GM19463 (cell line): ENCODE results near the gene SH2D1B.
"Not testable (repeated sequence)": the region's sequence is repeated elsewhere in the genome, so short reads cannot be mapped to it uniquely, and the experiment has no call there.

Source experiments
- ATAC-seq: cut with Tn5 transposase; IDR thresholded peaks from one replicate; pipeline ENCODE4 v1.9.1; 2021; ENCODE audit warnings: mild to moderate bottlenecking, moderate library complexity; ENCODE audit not compliant: unreplicated experiment

Gene SH2D1B, protein sequence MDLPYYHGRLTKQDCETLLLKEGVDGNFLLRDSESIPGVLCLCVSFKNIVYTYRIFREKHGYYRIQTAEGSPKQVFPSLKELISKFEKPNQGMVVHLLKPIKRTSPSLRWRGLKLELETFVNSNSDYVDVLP

DNA sequence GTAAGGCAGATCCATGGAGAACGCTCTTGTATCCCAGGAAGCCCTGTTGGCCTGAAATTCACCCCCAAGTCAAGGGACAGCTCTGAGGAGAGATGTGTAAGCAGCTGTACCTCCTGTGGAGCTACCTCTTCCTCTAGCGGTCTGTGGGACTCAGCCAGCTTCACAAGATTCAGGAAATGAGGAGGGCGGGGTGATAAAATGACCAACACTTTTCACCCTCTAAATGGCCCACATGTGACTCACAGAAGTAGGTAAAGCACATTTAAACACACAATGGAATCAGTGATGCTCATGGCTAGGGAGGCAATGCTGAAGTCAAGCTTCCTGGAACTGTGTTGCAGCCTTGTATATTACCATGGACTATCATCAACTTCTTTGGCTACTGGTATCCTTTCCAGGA, at the start of gene SH2D1B:
SH2D1B (minus strand) TSS at position 135 of the 400 bp plus-strand sequence; CDS start at position 15, 120 bp downstream.
- no peak for ATAC-seq

DNA sequence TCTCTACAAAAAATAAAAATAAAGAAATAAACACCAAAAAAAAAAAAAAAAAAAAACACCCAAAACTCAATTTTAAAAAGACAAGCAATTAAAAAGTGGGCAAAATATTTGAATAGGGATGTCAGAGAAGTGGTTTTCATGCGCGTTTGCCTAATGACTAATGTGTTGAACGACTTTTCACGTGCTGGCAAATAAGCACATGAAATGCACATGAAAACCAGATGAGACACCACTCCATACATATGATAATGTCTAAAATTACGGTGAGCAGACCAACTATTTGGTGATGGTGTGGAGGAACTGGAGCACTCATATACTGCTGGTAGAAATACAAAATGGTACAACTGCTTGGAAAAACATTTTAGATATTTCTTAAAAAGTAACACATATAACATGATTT, 46.3 kb upstream of the SH2D1B start:
- ATAC-seq = no peak

DNA sequence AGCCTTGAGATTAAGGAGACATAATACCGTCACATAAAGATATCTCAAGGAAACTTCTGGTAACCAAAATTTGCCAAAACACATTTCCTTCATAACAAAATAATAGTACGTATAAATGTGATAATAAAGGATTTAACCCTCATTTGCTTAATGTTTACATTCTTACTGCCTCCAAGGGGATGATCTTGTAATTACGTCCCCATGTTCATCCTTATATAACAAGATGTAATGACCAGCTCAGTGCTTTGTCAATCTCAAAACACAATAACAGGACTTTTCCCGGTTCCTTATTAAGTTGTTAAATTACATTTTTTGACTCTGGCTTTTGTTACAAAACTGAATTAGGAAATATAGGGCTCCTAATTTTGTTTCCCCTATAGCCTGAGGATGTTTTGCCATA, 44.4 kb upstream of the SH2D1B start:
- ATAC-seq = no peak

DNA sequence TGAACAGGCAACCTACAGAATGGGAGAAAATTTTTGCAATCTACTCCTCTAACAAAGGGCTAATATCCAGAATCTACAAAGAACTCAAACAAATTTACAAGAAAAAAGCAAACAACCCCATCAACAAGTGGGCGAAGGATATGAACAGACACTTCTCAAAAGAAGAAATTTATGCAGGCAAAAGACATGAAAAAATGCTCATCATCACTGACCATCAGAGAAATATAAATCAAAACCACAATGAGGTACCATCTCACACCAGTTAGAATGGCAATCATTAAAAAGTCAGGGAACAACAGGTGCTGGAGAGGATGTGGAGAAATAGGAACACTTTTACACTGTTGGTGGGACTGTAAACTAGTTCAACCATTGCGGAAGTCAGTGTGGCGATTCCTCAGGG, 42.4 kb upstream of the SH2D1B start:
- ATAC-seq = not testable (repeated sequence)

DNA sequence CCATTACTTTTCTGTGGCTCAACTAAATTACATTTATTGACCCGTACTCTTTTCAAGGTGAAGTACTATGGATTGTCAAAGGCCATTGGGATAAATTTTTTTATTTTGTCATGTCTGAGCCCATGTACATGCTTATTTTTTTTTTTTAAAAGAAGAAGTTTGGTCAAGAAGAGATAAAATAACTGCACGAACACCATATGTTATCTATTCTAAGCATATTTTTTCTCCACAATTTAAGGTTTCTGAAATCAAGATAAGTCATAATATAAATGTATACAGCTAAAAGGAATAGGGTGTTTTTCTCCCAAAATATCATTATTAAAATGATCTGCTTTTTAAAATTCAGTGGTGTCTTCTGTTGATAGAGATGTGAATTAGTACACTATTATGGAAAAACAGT, 35.0 kb upstream of the SH2D1B start:
- no peak for ATAC-seq

DNA sequence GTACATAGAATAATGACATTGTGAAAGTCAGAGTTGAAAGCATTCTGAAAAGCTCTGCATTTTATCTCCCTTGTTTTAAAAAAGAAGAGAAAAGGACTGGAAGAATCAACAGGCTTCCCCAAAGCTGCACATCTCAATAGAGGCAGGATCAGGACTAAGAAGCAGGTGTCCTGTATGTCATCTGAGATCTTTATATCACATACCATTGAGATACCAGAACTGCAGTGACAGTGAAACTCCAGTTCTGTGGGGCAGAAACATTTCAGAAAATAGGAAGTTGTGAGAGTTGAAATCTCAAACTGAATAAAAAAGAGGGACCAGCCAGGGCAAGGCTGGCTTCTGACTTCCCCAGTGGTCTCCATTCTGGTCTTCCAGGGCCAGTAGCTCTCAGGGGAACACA, 33.0 kb upstream of the SH2D1B start:
- no peak for ATAC-seq

DNA sequence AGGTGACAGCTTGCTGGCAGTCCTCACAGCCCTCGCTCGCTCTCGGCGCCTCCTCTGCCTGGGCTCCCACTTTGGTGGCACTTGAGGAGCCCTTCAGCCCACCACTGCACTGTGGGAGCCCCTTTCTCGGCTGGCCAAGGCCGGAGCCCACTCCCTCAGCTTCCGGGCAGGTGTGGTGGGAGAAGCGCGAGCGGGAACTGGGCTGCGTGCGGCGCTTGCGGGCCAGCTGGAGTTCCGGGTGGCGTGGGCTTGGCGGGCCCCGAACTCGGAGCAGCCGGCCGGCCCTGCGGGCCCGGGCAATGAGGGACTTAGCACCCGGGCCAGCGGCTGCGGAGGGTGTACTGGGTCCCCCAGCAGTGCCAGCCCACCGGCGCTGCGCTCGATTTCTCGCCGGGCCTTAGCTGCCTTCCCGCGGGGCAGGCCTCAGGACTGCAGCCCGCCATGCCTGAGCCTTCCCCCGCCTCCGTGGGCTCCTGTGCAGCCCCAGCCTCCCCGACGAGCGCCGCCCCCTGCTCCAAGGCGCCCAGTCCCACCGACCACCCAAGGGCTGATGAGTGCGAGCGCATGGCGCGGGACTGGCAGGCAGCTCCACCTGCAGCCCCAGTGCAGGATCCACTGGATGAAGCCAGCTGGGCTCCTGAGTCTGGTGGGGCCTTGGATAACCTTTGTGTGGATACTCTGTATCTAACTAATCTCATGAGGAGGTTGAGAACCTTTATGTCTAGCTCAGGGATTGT, 21.2 kb upstream of the SH2D1B start:
- ATAC-seq = not testable (repeated sequence)

DNA sequence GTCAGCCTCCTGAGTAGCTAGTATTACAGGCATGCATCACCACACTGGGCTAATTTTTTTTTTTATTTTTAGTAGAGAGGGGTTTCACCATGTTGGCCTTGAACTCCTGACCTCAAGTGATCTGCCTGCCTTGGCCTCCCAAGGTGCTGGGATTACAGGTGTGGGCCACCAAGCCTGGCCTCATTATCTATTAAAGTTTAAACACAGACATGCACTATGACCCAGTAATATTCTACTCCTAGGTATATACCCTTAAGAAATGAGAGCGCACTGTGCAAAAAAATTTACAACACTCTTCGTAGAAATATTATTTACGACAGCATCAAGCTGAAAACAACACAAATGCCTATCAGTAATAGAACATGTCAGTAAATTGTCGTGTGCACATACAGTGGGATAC, 18.6 kb upstream of the SH2D1B start:
- ATAC-seq = no peak

DNA sequence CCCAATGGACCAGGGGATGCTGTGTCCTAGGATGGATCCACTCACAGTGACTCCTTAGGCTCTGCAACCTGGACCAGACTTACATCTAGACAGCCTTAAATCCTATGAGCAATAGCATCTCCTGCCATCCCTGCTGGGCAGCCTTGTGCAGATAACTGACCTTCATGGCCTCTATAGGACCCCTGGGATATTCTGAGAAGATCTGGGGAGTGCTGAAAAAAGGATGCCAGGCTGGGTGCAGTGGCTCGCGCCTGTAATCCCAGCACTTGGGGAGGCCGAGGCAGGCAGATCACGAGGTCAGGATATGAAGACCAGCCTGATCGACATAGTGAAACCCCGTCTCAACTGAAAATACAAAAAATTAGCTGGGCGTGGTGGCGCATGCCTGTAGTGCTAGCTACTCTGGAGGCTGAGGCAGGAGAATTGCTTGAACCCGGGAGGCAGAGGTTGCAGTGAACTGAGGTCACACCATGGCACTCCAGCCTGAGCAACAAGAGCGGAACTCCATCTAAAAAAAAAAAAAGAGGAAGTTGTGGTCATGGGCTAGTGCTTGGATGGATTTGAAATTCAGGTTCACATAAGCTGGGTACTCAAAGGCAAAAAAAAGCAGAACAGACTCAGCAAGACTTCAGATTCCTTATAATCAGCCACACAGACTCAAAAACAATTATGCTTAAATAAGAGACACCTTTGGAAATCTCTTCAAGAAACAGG, 10.9 kb upstream of the SH2D1B start:
- no peak for ATAC-seq

DNA sequence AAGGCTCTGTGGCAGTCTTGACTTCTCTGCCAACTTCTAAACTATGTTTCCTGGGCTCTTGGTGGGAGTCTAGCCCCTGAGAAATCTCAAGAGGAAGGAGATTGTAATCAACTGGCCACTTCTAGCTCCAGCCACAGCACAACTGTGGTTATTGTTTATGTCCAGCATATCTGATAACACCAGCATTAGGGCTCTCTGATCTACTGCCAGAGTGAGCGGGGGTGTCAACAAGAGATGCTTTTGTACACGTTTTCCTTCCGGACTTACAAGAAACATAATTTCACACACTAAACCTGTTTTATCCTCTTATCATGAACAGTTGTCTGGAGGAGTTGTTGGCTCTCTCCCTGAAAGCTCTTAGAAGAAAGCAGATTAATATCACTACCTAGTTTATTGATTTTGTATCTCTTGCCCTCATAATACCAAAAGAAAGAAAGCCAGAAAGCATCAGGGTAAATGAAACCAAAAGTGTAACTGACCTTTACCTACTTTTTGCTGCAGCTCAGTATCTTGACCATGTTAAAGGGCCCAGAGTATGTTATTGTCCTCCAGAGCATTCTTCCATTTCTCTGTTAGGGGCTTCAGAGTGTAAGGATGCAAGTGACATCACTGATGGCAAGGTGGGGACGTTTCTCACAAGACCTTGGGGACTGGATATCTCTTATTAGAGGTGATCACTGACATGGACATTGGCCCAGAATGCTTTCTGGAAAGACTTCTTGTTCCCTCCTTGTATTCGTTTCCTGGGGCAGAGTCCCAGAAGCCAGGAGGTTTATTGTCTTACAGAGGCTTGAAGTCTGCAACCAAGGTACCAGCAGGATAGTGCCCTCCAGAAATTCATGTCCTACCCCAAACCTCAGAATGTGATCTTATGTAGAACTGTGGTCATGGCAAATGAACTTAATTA, 9.6 kb upstream of the SH2D1B start:
- ATAC-seq = no peak

DNA sequence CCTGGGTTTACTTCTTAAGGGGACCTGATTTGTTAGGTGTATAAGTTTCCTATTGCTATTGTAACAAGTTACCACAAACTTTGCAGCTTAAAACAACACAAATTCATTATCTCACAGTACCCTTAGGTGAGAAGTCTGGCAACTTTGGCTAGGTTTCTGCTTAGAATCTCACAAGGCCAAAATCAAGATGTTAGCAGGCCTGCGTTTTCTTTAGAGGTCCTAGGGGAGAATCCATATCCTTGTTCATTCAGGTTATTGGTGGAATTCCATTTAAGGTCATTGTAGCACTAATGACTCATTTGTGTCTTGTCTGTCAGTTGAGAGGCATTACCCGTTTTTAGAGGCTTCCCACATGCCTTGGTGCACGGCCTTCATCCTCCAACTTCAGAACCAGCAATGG, 8.2 kb upstream of the SH2D1B start:
- ATAC-seq = no peak

DNA sequence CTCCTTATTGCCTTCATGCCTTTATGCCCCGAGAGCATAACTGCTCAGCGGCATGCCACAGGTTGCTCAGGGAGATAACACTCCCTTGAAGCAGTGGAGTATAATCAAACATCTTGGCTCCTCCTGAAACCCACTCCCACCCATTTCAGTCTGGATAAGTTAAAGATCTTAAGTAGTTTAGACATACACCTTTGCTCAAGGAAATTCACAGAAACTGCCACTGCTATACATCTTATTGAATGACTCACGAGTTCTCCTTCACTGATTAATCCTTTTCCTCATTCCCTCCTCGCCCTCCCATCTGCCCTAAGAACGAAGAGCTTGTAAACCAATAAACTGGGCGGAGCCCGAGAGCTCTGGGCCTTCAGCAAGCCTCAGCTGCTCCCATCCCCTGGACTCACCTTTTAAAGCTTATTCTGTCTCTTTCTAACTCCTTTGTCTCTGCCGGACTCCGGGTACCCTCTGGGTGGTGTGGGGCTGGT, 7.6 kb upstream of the SH2D1B start:
- ATAC-seq = not testable (repeated sequence)

DNA sequence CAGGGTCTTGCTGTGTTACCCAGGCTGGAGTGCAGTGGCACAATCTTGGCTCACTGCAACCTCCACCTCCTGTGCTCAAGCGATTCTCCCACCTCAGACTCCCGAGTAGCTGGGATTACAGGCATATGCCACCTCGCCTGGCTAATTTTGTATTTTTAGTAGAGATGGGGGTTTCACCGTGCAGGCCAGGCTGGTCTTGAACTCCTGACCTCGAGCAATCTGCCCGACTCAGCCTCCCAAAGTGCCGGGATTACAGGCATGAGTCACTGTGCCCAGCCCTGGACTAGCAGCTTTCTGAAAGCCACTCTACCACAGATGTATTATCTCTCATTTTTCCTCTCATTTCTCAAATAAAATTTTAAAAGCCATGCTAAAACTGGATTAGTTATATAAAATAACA, 6.6 kb upstream of the SH2D1B start:
- ATAC-seq = not testable (repeated sequence)

DNA sequence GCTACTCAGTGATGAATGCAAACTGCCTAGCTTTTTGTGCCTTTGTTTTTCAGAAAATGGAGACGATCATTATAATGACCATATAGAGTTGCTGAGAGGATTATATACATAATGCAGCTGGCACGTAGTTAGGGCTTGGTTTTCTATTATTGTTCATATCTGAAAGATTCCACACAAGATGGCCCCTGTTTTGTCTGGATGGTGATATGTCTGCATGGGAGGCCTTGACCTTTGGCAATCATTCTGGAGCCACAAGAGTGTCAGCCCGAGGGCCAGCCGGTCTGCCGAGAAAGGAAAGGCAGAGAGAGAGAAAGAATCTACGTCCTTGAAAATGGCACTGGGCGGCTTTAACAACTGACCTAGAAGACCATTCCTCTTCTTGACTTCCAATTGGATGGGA, 5.7 kb upstream of the SH2D1B start:
- no peak for ATAC-seq

DNA sequence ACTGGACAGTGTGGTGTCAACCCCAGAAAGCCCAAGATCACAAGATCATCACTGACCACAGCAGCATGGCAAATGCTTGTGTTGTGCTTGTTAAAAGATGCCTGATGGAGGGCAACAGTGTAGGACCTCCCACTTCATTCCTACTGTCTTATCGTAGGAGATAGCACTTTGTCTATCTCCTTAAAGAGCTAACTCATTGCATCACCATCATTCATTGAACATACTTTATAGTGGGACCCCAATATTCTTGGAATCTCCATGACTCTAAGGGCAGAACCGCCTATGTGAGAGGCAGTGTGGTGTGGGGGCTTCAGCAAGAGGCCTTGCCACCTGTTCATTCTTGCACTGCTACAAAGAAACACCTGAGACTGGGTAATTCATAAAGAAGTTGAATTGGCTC, 5.0 kb upstream of the SH2D1B start:
- ATAC-seq = no peak

DNA sequence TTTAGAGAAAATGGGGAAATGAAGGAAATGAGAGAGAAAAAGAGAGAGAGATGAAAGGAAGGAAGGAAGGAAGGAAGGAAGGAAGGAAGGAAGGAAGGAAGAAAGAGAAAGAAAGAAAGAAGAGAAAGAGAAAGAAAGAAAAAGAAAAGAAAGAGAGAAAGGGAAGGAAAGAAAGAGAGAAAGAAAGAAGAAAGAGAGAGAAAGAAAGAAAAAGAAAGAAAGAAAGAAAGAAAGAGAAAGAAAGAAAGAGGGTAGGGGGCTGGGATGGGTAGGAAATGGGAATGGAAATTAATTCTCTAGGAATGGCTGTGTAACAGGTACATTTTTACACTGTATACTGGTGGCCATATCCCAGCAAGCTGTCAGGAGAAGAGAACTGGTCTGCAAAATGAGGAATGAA, 4.3 kb upstream of the SH2D1B start:
- ATAC-seq = no peak

DNA sequence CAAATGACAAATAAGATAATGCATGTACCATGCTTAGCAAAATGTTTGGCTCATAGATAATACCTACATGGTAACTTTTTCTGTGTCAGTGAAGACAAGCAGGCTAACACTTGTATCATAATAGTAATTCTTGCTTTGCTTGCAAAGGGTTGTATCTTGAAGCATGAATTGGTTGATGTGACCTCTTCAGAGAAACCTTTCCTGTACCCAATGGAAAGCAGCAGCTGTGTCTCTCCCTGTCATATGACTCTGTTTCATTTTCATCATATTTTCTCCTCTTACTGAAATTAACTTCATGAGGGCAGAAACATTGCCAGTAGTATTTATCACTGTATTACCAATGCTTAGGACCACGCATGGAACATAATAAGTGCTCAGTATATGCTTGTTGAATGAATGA, 4.4 kb downstream of the SH2D1B start:
- ATAC-seq = no peak

DNA sequence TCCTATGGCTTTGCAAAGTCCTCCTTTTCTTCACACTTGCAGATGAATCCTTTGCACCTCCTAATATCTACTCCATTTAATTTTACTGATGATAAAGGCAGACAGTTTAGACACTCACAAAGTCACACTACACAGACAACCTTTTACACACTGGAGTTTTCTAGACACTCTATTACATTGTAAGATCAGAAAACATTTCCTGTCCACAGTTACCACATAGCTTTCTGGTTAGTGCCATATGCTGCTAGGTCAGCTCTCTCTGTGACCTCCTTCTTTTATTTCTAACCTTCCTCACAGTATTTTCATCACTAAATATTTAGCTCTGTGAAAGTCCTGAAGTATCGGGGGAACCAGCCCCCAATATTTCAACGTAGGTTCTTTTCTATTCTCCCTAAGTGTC, 5.1 kb downstream of the SH2D1B start:
- ATAC-seq = no peak

DNA sequence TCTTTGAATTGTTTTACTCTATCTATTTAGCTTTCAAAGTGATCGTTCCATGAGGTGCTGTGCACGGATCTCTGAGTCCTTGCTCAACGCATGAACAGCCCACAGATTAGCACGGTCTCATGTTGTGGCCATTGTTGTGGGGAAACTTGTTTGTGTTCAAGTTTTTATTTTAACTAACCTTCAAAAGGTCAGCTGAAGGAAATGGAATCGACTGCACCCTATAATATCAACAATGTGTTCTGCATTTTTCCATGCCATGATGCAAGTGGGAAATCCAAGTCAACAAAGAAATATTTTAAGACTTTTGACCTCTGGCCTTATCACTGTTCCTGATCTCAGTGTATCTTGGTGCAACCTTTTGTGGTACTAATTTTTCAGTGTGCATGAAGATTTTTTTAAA, 6.1 kb downstream of the SH2D1B start:
- ATAC-seq = no peak

DNA sequence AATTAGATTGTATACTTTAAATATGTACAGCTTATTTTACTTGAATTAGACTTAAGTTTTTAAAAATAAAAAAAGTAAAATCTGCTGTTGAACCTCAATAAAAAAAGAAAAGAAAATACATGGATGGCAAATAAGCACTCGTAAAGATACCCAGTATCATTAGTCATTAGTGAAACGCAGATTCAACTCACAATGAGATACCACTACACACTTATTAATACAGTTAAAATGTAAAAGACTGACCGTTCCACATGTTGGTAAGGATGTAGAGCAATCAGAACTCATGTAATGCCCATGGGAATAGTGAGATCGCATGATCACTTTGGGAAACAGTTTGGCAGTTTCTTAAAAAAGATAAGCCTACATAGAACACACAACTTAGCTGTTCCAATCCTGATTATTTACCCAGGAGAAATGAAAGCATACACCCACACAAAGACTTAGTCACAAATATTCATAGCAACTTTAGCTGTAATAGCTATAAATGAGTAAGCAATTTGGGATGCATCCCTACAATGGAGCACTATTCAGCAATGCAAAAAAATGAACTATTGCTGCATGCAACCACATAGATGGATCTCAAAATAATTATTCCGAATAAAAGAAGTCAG, 7.3 kb downstream of the SH2D1B start:
- no peak for ATAC-seq
